ENCODE results near the gene DRD2.

DRD2 gene

DNA sequence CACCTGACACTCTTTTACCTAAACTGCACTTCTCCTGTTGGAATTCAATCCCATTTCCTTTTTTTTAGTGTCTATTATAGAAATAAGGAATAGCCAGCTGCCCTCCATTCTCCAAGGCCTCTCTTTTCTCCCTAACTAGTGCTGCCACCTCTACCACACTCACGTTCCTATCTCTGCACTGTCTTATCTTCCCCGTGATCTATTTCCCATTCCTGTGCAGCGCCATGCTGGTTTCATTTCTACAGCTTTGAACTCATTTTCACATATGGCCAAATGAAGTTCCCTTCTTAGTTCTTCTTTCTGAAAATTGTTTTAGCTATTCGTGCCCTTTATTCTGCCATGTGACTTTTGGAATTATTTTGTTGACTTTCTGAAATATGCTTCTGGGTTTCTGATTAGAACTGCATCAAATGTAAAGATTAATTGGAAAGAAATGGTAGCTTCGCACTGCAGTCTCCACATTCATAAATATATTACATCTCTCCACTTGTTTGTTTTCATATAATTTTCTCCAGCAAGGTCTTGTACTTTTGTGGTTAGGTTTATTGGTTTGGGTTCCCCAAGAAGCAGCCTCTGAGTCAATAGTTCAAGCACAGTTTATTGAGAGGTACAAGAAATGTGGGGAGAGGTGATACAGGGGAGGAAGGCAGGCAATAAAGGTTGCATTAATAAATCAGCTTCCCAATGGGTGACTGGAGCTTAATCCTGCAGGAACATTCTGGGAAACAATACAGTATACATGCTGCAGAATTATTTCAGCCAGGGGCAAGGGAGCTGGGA, 43.7 kb upstream of the DRD2 start:
- Histone ChIP-seq H3K27ac (ENCODE audit: low read depth, low read length) (no peak overlapping the region), H3K27me3 (ENCODE audit: low read length) (no peaks in the 10 kb centered on the region), H3K4me3 (ENCODE audit: insufficient read depth, low read length, poor library complexity, severe bottlenecking) (no peak overlapping the region), H2AFZ (ENCODE audit: low read depth, low read length, severe bottlenecking) (no peak overlapping the region), H3K9ac (ENCODE audit: low read length) (no peak overlapping the region), H3K36me3 (ENCODE audit: low read length) (no peaks in the 10 kb centered on the region), H3F3A (ENCODE audit: insufficient read depth) (no peaks in the 10 kb centered on the region), H3K9me3 (ENCODE audit: insufficient read depth, low read length) (no peaks in the 10 kb centered on the region), H3K79me2 (ENCODE audit: insufficient read depth, low read length) (no peaks in the 10 kb centered on the region), H4K20me1 (ENCODE audit: low read depth, low read length) (no peaks in the 10 kb centered on the region), H3K9me2 (replicated peaks; ENCODE audit: insufficient read depth, low read length) (no peaks in the 10 kb centered on the region), H3K4me2 (ENCODE audit: low read depth, low read length, poor library complexity, severe bottlenecking) (no peak overlapping the region)
- TF ChIP-seq, protein P1, sequence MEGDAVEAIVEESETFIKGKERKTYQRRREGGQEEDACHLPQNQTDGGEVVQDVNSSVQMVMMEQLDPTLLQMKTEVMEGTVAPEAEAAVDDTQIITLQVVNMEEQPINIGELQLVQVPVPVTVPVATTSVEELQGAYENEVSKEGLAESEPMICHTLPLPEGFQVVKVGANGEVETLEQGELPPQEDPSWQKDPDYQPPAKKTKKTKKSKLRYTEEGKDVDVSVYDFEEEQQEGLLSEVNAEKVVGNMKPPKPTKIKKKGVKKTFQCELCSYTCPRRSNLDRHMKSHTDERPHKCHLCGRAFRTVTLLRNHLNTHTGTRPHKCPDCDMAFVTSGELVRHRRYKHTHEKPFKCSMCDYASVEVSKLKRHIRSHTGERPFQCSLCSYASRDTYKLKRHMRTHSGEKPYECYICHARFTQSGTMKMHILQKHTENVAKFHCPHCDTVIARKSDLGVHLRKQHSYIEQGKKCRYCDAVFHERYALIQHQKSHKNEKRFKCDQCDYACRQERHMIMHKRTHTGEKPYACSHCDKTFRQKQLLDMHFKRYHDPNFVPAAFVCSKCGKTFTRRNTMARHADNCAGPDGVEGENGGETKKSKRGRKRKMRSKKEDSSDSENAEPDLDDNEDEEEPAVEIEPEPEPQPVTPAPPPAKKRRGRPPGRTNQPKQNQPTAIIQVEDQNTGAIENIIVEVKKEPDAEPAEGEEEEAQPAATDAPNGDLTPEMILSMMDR (IDR thresholded peaks at IDR 0.05; ENCODE audit: insufficient read depth, low read length, poor library complexity, severe bottlenecking) = no peak

DNA sequence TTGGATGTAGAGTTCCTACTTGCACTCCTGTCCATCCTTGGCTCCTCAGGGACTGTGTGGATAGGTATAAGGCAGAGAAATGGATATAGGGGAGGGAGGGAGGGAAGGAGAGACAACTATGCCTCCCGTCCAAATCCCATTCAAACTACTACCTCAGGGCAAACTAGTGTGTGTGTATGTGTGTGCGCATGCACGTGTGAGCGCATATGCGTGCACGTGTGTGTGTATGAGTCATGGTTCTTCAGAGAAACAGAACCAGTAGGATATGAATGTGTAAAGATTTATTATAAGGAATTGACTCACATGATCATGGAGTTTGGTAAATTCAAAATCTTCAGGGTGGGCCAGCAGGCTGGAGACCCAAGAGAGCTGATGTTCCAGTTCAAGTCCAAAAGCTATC, 42.2 kb upstream of the DRD2 start:
- Histone ChIP-seq H2AFZ (ENCODE audit: low read depth, low read length, severe bottlenecking) (no peak overlapping the region), H3K9me3 (ENCODE audit: insufficient read depth, low read length) (no peaks in the 10 kb centered on the region), H4K20me1 (ENCODE audit: low read depth, low read length) (no peaks in the 10 kb centered on the region), H3K9ac (ENCODE audit: low read length) (no peak overlapping the region), H3F3A (ENCODE audit: insufficient read depth) (no peaks in the 10 kb centered on the region), H3K27me3 (ENCODE audit: low read length) (no peaks in the 10 kb centered on the region), H3K27ac (ENCODE audit: low read depth, low read length) (no peak overlapping the region), H3K4me2 (ENCODE audit: low read depth, low read length, poor library complexity, severe bottlenecking) (no peak overlapping the region), H3K4me3 (ENCODE audit: insufficient read depth, low read length, poor library complexity, severe bottlenecking) (no peak overlapping the region), H3K79me2 (ENCODE audit: insufficient read depth, low read length) (no peaks in the 10 kb centered on the region), H3K9me2 (replicated peaks; ENCODE audit: insufficient read depth, low read length) (no peaks in the 10 kb centered on the region), H3K36me3 (ENCODE audit: low read length) (no peaks in the 10 kb centered on the region)
- no peak for TF ChIP-seq EZH2phosphoT487 (conservative IDR thresholded peaks at IDR 0.05; ENCODE audit: low read length)
- TF ChIP-seq, protein P1 (IDR thresholded peaks at IDR 0.05; ENCODE audit: insufficient read depth, low read length, poor library complexity, severe bottlenecking) = no peak

DNA sequence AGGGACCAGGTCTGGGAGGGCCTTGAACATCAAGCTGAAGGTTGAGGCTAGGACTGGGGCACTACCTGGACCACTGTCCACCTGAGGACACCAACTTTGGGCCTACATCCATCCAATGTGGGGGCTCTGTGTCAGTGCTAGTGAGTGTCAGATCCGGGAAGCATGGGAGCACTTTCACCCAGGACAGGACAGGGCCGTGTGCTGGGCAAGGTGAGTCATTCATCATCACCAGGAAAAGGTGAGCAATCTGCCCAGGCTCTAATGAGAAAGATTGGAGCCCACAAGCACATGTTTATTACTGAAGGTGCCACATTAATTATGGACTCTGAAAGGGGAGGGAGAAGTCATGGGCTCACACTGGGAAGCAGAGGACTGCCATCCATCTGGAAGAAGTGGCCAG, 39.7 kb upstream of the DRD2 start:
- Histone ChIP-seq H3K4me2 (ENCODE audit: low read depth, low read length, poor library complexity, severe bottlenecking) (no peak overlapping the region), H3K36me3 (ENCODE audit: low read length) (no peaks in the 10 kb centered on the region), H3K27me3 (ENCODE audit: low read length) (no peaks in the 10 kb centered on the region), H3K27ac (ENCODE audit: low read depth, low read length) (no peak overlapping the region), H3K9me3 (ENCODE audit: insufficient read depth, low read length) (no peaks in the 10 kb centered on the region), H2AFZ (ENCODE audit: low read depth, low read length, severe bottlenecking) (no peak overlapping the region), H3K9me2 (replicated peaks; ENCODE audit: insufficient read depth, low read length) (no peaks in the 10 kb centered on the region), H3K79me2 (ENCODE audit: insufficient read depth, low read length) (no peaks in the 10 kb centered on the region), H3K9ac (ENCODE audit: low read length) (no peak overlapping the region), H3K4me3 (ENCODE audit: insufficient read depth, low read length, poor library complexity, severe bottlenecking) (no peak overlapping the region), H3F3A (ENCODE audit: insufficient read depth) (no peaks in the 10 kb centered on the region), H4K20me1 (ENCODE audit: low read depth, low read length) (no peaks in the 10 kb centered on the region)
- no peak for TF ChIP-seq EZH2phosphoT487 (conservative IDR thresholded peaks at IDR 0.05; ENCODE audit: low read length)
- TF ChIP-seq, protein P1 (IDR thresholded peaks at IDR 0.05; ENCODE audit: insufficient read depth, low read length, poor library complexity, severe bottlenecking) = no peak
